Inflammatory macrophage (primary cell): ENCODE measurements around the gene MCL1.
"Not testable (repeated sequence)": the region's sequence is repeated elsewhere in the genome, so short reads cannot be mapped to it uniquely, and the experiment has no call there.

Experiments used
- DNase-seq, 2 donors: peaks; one replicate each; pipeline ENCODE4 v3.0.0-alpha.2; 2020 to 2022

The MCL1 gene

DNA sequence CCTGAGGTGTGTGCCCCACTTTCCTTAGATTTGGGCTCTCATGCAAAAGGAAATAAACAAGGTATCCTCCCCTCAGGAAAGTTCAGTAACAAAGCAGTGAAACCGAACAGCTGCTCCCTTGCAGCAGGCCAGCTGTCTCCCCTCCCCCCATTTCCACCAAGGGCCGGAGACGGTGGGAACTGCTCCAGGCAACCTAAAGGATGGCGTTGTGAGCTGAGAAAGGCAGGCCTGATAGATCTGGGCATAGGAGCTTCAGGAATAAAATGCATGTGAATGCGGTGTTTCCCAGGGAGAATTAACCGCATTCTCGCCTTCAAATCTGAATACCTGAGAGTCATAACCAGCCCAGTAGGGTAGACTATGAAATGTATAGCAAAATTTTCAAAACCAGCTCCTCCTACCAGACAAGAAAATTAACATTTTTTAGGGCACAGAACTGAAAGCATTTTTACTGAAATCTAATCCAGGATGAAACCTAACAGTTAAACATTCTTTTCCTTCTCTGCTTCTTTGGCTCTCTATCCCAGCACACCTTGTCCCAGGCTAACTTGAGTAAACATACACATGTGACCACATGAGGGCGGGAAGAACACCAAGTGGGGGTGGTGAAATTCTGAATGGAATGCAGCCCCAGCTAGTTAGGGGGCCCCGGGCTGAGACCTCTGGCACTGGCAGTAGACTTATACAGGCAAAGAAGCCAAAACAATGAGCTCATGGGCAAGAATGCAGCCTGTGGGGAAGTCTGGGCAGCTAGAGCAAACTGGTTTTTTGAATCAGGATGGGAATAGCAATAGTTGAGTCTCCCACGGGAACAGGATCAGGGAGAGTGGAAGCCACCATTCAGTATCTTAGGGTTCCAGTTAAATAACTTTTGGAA is 11.5 kb downstream of the MCL1 start:
- peak in 1 of 2 donors; percentile 27 for DNase-seq

DNA sequence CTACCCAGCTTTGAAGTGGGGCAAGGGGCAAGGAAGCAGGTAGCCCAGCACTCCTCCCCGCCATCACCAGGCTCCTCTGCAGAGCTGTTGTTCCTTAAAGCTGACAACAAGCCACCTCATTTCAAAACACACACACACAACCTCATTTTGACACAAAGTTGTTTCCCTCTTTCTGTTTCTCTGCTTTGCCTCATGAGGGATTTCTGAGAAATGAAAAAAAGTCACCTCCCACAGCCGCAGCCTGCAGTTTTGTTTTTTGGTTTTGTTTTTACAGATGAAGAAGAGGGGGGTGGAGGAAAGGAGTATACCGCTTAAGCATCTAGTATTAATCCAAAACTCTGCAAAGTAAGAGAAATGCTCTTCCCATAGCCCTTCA is 12.1 kb downstream of the MCL1 start:
- DNase-seq: peak; percentile 80 to 88

DNA sequence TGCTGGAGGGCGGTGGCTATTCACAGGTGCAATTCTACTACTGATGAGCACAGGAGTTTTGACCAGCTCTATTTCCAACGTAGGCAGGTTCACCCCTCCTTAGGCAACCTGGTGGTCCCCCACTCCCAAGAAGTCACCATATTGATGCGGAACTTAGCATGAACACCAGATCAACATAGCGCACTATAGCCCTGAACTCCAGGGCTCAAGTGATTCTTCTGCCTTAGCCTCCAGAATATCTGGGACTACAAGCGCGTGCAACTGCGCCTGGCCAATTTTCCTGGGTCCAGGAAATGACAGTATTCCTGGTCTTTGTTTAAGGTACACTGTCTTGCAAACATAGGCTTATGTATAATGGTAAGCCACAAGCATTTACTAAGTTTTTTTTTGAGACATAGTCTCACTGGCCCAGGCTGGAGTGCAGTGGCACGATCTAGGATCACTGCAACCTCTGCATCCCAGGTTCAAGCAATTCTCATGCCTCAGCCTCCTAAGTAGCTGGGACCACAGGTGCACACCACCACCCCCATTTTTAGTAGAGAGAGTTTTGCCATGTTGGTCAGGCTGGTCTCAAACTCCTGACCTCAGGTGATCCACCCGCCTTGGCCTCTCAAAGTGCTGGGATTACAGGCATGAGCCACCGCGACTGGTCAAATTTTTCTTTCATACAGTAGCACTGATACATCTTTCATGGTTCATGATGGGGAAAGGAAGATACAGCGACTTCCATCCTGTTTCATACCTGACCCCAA is 12.6 kb downstream of the MCL1 start:
- no peak for DNase-seq

DNA sequence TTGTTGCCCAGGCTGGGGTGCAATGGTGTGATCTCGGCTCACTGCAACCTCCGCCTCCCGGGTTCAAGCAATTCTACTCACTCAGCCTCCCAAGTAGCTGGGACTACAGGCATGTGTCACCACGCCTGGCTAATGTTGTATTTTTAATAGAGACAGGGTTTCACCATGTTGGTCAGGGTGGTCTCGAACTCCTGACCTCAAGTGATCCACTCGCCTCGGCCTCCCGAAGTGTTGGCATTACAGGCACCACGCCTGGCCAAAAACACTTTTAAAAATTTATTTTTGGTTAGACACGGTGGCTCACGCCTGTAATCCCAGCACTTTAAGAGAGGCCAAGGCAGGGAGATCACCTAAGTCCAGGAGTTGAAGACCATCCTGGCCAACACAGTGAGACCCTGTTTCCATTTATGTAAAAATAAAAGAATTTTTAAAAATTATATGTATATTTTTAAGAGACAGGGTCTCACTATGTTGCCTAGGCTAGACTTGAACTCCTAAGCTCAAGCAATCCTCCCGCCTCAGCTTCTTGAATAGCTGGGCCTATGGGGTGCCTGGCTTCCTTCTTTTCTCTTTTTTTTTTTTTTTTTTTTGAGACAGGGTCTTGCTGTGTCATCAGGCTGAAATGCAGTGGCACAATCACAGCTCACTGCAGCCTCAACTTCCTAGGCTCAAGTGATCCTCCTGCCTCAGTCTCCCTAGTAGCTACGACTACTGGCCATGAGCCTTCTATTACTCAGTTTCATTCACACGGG is 14.0 kb downstream of the MCL1 start:
- not testable (repeated sequence) for DNase-seq

DNA sequence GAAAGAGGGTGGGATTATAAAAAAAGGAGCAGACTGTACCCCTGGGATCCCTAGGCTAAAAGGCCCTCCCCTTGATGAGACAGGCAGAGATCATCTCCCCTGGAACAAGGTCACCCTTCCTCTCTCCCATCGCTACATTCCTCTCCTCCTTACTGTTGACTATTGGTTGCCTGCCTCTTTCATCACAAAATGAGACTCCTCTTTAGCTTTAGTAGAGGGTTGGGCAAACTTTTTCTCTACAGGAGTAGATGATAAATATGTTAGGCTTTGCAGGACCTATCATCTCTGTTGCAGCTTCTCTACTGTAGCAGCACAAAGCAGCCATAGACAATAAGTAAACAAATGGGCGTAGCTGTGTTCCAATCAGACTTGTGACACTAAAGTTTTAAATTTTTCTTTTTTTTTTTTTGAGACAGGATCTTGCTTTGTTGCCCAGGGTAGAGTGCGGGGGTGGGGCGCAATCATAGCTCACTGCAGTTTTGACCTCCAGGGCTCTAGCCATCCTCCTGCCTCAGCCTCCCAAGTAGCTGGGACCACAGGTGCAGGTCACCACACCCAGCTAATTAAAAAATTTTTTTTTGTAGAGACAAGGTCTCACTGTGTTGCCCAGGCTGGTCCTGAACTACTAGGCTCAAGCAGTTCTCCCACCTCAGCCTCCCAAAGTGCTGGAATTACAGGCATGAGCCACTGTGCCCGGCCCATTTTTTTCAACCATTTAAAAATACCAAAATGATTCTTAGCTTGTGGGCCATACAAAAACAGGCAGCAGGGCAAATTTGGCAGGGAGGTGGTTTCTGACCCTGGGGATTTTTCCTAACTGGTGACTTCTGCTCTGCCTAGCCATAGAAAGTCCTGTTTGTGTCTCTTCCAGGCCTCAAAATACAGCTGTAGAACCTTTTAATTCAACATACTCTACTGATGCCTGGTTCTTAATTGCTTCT is 15.1 kb downstream of the MCL1 start:
- DNase-seq: no peak

GRCh38 chr1:150563340-150564038 is 15.9 kb downstream of the MCL1 start:
- DNase-seq: no peak

DNA sequence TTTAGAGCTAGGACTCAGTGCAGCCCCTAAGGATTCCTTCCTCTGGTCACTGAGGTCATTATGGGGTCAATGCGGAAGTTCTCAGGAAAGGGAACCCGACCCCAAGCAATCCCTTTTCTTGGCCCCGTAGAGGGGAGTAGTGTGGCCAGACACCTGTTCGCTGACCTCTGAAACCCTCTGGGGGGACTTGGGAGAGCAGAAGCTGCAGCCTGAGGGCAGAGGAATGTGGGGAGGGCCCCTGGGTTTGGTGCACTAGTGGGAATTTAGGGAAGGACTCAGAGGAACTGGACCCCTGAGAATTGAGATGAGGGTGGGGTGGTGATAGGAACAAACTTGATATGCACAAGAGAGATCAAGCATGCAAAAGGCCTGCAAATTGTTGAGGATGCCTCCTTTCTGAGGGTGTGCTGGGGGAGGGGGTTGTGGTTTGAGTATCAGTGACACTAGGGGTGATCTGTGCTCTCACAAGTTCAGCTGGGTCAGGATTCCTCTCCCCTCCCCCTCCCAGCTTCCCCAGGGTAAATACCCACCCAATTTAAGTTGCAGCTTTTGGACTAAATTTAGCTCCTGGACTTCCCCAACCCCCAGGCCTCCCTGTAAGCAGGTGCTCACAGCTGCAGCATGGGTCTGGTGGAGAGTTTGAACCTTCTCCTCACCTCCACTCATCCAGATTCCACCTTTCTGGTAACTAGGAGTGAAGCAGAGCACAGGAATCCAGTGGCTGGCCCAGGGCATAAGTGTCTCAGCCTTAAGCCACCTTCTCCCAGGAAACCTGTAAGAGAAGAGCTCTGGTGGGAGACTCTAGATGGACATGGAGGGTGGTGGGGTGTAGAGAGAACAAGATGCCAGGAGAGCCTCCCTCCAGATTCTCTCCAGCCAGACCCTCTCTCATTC is 16.7 kb downstream of the MCL1 start:
- no peak for DNase-seq

DNA sequence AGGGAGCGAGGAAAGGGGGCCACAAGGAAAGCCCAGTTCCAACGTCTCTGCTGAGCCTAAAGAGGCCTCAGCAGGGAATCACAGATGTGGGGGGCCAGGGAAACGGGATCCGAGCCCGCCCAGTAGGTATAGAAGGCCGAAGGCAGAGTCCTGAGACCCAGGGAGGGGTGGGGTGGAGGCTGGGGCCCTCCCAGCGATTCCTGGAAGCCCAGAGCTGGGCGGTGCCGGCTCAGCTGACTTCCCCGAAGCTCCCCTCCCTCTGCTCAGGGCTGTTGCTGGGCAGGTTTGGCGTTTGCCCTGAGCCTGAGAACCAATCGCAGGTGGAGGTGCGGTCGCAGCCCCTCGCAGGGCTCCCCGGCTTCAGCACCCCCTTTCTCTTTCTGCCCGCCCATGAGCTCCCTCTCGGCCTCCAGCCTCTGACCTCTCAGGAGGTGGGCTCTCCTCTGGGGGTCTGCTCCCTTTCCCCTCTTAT is 17.4 kb downstream of the MCL1 start:
- DNase-seq: peak; percentile 73 to 81

GRCh38 chr1:150561254-150561973 is 18.0 kb downstream of the MCL1 start:
- DNase-seq: peak; percentile 86 to 88

DNA sequence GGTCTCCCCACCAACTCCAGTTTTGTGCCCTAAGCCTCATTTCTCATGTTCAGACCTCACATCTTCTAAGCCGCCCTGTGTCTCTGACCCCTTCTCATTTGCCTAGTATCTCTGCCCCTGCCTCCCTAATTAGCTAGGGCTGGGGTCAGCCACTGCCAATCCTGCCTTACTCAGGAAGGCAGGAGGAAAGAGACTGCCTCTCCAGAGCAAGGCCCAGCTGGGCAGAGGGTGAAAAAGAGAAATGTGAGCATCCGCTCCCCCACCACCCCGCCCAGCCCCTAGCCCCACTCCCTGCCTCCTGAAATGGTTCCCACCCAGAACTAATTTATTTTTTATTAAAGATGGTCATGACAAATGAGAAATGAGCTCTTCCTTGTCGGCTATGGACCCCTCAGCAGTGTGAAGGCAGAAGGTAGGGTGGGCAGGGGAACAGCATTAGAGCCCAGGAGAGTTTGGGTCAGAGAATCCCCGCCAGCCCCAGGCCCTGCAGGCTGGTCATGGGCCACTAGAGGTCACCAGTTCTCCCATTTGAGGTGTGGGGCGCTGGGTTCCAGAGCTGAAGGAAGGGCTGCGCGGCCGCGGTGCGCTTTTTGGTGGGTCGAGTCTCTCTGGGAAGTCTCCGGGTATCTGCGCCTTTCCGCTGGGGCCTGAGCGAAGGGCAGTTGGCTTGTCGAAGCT is 18.7 kb downstream of the MCL1 start:
- peak; percentile 78 to 81 for DNase-seq

GRCh38 chr1:150560011-150560438 is 19.4 kb downstream of the MCL1 start:
- peak; percentile 65 for DNase-seq

GRCh38 chr1:150559656-150560010 is 19.8 kb downstream of the MCL1 start:
- DNase-seq: no peak

GRCh38 chr1:150558761-150559655 is 20.4 kb downstream of the MCL1 start:
- DNase-seq: peak; percentile 65 to 79

DNA sequence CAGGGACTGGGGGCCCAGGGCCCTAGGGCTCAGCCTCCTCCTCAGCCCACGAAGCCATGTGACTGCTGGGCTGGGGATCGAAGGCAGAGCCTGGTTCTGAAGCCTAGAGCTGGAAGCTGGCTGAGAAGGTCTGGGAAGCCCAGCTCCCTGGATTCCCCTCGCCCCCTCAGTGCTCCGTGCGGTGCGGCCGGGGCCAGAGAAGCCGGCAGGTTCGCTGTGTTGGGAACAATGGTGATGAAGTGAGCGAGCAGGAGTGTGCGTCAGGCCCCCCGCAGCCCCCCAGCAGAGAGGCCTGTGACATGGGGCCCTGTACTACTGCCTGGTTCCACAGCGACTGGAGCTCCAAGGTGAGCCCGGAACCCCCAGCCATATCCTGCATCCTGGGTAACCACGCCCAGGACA is 21.1 kb downstream of the MCL1 start:
- no peak for DNase-seq

DNA sequence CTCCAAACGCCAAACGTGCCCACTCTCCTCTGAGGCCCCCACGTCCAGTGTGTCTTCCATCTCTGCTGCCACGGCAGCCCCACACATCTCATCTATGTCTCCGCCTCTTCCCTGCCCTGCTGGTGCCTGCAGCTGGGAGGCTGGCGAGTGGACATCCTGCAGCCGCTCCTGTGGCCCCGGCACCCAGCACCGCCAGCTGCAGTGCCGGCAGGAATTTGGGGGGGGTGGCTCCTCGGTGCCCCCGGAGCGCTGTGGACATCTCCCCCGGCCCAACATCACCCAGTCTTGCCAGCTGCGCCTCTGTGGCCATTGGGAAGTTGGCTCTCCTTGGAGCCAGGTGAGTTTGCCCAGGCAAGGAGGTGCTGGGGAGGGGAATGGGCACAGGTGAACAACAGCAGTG is 21.6 kb downstream of the MCL1 start:
- no peak for DNase-seq

GRCh38 chr1:150557065-150557600 is 22.3 kb downstream of the MCL1 start:
- DNase-seq: no peak
